Suprapubic skin (tissue), 4 donors: ENCODE results near the gene JADE2. TPM values are rescaled to one million over a fixed set of nuclear protein-coding genes. Genes with fewer than 3 reads are reported as not detected.

Experiments used
- DNase-seq, 2 donors: peaks; one replicate each; pipeline ENCODE4 v3.0.0-alpha.2; 2019; ENCODE audit warnings: low spot score in 2 of 2
- H3K27ac ChIP-seq: fragments of 200-600 bp; sonication (generic); one replicate; pipeline ENCODE4 v1.5.1; 2019
- H3K27me3 ChIP-seq: fragments of 200-600 bp; sonication (generic); one replicate; pipeline ENCODE4 v1.5.1; 2019
- H3K36me3 ChIP-seq: fragments of 200-600 bp; sonication (generic); one replicate; pipeline ENCODE4 v1.5.1; 2019
- H3K4me1 ChIP-seq: fragments of 200-600 bp; sonication (generic); one replicate; pipeline ENCODE4 v1.5.1; 2019
- H3K4me3 ChIP-seq: fragments of 200-600 bp; sonication (generic); one replicate; pipeline ENCODE4 v1.5.1; 2019; ENCODE audit warnings: mild to moderate bottlenecking
- H3K9me3 ChIP-seq: fragments of 200-600 bp; sonication (generic); one replicate; pipeline ENCODE4 v1.5.1; 2019
- EP300 ChIP-seq: sonication (generic); formaldehyde crosslinking; IDR thresholded peaks from one replicate; pipeline ENCODE4 v1.6.1; 2017; ENCODE audit warnings: antibody characterized with exemption
- POLR2A ChIP-seq, 2 donors: fragments of 450-650 bp; IDR thresholded peaks; one replicate each; pipeline ENCODE4 v1.6.1; 2017; ENCODE audit warnings: antibody characterized with exemption in 2 of 2, mild to moderate bottlenecking in 2 of 2, moderate library complexity in 2 of 2
- POLR2AphosphoS5 ChIP-seq, 3 donors: sonication (generic); formaldehyde crosslinking; IDR thresholded peaks; one replicate each; pipeline ENCODE4 v1.6.1; 2017; ENCODE audit warnings: antibody characterized with exemption in 3 of 3
- WGBS: methylation state at CpG from one replicate; pipeline ENCODE4 v1.1.5; 2018; 5-methylcytosine and 5-hydroxymethylcytosine counted together
- total RNA-seq, 4 donors: library from RNA; depleted of rRNA; stranded (reverse); fragments of >200 nt; gene quantifications; one replicate each; pipeline ENCODE4 v1.1.0, GENCODE V29; 2016
- TF ChIP-seq, protein P1 (sequence below), 2 donors: fragments of 200-600 bp in 1 of 2; fragments of 450-650 bp in 1 of 2; sonication (generic) in 1 of 2; IDR thresholded peaks; one replicate each; pipeline ENCODE4 v1.5.1; 2016 to 2019; ENCODE audit warnings: antibody characterized with exemption in 2 of 2, mild to moderate bottlenecking in 1 of 2, moderate library complexity in 1 of 2

JADE2 gene
- total RNA-seq, 4 donors from 2014 or later, result 31.4 to 62.1 (median 56.6) TPM

DNA sequence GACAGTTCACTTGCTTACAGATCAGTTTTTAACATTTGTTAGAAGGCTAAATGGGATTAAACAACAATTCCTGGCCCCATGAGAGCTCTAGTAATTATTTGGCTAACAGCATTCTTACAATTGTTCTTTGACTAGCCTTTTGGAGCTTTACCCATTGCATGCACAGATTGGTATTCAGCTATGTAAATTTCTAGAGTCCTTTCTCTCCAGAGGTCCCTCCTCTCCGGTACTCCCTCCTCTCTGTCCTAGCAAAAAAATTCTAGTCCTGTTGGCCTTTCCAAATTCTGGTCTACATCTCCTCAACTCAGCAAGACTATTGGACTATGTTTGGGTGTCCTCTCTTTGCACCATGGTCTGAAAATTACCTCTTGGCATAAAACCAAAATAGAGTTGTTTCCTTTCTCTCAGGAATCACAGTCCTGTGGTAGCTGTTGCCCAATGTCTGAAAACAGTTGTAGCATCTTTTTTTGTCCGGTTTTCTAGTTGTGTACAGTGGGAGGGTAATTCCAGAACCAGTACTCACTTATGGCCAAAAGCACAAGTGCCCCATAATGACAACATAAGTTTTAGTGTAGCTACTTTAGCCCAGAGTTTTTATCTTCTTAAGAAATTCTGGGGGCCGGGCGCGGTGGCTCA is 89.1 kb downstream of the JADE2 start:
- Histone ChIP-seq H3K27me3 (no peaks in the 10 kb centered on the region), H3K4me3 (no peak overlapping the region), H3K36me3 (peaks cover 86% of the 10 kb centered on the region), H3K27ac (no peak overlapping the region), H3K9me3 (no peaks in the 10 kb centered on the region), H3K4me1 (no peaks in the 10 kb centered on the region)
- DNase-seq, result no peak
- no peak for TF ChIP-seq POLR2AphosphoS5 (IDR thresholded peaks at IDR 0.05)
- TF ChIP-seq POLR2A (IDR thresholded peaks at IDR 0.05), result no peak
- no peak for TF ChIP-seq EP300
- TF ChIP-seq, protein P1, sequence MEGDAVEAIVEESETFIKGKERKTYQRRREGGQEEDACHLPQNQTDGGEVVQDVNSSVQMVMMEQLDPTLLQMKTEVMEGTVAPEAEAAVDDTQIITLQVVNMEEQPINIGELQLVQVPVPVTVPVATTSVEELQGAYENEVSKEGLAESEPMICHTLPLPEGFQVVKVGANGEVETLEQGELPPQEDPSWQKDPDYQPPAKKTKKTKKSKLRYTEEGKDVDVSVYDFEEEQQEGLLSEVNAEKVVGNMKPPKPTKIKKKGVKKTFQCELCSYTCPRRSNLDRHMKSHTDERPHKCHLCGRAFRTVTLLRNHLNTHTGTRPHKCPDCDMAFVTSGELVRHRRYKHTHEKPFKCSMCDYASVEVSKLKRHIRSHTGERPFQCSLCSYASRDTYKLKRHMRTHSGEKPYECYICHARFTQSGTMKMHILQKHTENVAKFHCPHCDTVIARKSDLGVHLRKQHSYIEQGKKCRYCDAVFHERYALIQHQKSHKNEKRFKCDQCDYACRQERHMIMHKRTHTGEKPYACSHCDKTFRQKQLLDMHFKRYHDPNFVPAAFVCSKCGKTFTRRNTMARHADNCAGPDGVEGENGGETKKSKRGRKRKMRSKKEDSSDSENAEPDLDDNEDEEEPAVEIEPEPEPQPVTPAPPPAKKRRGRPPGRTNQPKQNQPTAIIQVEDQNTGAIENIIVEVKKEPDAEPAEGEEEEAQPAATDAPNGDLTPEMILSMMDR (IDR thresholded peaks at IDR 0.05), result no peak
- 95% methylated on average over 5 of the region's 5 CpGs for WGBS

DNA sequence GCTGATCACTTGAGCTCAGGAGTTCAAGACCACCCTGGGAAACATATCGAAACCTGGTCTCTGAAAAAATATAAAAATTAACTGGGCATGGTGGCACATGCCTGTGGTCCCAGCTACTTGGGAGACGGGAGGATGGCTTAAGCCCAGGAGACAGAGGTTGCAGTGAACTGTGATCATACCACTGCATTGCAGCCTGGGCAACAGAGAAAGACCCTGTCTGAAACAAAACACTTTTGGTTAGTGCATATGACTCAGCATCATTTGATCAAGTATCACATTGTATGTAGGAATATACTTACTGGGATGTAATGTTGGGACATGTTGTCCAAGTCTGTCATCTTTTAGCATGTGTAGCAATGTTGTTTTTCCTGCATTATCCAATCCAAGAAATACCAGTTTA is 95.2 kb downstream of the JADE2 start:
- H3K9me3 ChIP-seq, result no peaks in the 10 kb centered on the region
- TF ChIP-seq POLR2AphosphoS5 (IDR thresholded peaks at IDR 0.05) (no peak), EP300 (no peak), POLR2A (IDR thresholded peaks at IDR 0.05) (no peak)
- TF ChIP-seq, protein P1 (IDR thresholded peaks at IDR 0.05), result no peak
- no peaks in the 10 kb centered on the region for H3K27me3 ChIP-seq
- no peak overlapping the region for H3K4me3 ChIP-seq
- 92% methylated on average over 2 of the region's 2 CpGs for WGBS
- no peak for DNase-seq
- H3K36me3 ChIP-seq, result peaks cover 80% of the 10 kb centered on the region
- no peak overlapping the region for H3K27ac ChIP-seq
- H3K4me1 ChIP-seq, result no peaks in the 10 kb centered on the region

DNA sequence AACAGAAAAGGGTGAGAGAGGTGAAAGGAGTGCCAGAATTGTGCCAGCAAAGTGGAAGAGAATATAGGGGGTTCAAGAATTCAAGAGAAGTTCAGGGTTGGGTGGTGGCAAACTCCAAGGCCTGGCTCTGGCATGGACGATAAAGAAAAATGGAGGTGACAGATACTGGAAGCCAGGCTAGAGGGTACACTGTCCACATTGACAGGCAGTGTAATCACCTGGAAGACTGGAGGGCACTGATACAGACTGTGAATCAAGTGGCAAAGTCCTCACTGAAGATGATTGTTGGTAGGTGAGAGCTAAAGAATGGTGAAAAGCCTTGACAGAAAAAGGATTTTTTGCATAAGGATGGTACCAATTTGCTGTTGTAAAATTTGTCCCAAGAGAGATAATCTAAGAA is 100.1 kb downstream of the JADE2 start:
- TF ChIP-seq, protein P1 (IDR thresholded peaks at IDR 0.05), result no peak
- TF ChIP-seq EP300 (no peak), POLR2AphosphoS5 (IDR thresholded peaks at IDR 0.05) (no peak), POLR2A (IDR thresholded peaks at IDR 0.05) (no peak)
- 94% methylated on average over 1 of the region's 1 CpG for WGBS

DNA sequence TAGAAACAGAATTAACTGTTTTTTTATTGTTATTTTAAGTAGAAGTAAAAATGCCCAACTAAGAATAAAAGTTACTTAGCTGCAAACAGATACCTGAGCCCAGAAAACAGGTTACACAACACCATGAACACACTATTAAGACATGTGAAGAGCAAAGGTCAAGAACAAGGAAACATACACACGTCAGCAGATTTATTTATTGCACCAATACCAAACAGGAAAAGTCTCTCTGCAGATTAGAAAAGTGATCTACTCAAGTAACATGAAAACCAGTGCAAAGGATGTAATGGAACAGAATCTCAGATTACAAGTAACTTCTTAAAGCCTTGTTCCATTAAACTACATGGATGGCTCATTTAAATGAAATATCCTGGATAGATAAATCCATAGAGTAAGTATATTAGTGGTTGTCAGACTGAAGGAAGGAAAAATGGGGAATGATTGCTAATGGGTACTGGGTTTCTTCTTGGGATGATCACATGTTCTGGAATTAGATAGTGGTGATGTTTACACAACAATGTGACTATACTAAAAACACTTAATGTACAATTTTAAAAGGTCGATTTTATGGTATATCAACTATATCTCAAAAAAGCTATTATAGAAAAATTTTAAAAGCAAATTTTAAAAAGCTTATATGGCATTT is 101.0 kb downstream of the JADE2 start:
- no peaks in the 10 kb centered on the region for H3K9me3 ChIP-seq
- DNase-seq, result no peak
- peaks cover 13% of the 10 kb centered on the region for H3K4me1 ChIP-seq
- no peak for TF ChIP-seq EP300
- TF ChIP-seq, protein P1 (IDR thresholded peaks at IDR 0.05), result no peak
- no peak overlapping the region for H3K4me3 ChIP-seq
- peaks cover 23% of the 10 kb centered on the region for H3K36me3 ChIP-seq
- 52% methylated on average over 2 of the region's 2 CpGs for WGBS
- H3K27me3 ChIP-seq, result no peaks in the 10 kb centered on the region
- peak overlapping the region; percentile 32 for H3K27ac ChIP-seq

More for the DNA sequence above, 100.1 kb downstream of the JADE2 start:
- H3K27ac ChIP-seq, result no peak overlapping the region
- peaks cover 33% of the 10 kb centered on the region for H3K36me3 ChIP-seq
- H3K4me3 ChIP-seq, result no peak overlapping the region
- H3K4me1 ChIP-seq, result peaks cover 8% of the 10 kb centered on the region
- no peak for DNase-seq
- H3K27me3 ChIP-seq, result no peaks in the 10 kb centered on the region
- no peaks in the 10 kb centered on the region for H3K9me3 ChIP-seq

Other genes with a start within 250 kb of the JADE2 start
- gene CDKL3, start 158.5 kb upstream of the JADE2 start, total RNA-seq, result 1 to 10 TPM in 1 of 4 donors, under 1 TPM in 1, not detected in 2; 0.56 to 2.2 TPM
- gene UBE2B, start 154.1 kb upstream of the JADE2 start, total RNA-seq, result 100 to 1,000 TPM in 1 of 4 donors, 10 to 100 TPM in 3; 33.3 to 110 (median 51.6) TPM
- gene CDKN2AIPNL, start 113.8 kb upstream of the JADE2 start, total RNA-seq, result 10 to 100 TPM; 14.7 to 21.9 (median 21.4) TPM
- 10 to 100 TPM; 30.7 to 41.9 (median 34.9) TPM for gene SAR1B, start 107.2 kb downstream of the JADE2 start, total RNA-seq
- gene SEC24A, start 123.1 kb downstream of the JADE2 start, total RNA-seq, result 10 to 100 TPM; 12.9 to 14.8 (median 13.8) TPM
- 10 to 100 TPM; 24.1 to 27.6 (median 25.9) TPM for gene CAMLG, start 212.9 kb downstream of the JADE2 start, total RNA-seq
- 10 to 100 TPM; 21.8 to 68.5 (median 33.1) TPM for gene DDX46, start 233.1 kb downstream of the JADE2 start, total RNA-seq